ENCODE results near the gene INPP5J.

The INPP5J gene

DNA sequence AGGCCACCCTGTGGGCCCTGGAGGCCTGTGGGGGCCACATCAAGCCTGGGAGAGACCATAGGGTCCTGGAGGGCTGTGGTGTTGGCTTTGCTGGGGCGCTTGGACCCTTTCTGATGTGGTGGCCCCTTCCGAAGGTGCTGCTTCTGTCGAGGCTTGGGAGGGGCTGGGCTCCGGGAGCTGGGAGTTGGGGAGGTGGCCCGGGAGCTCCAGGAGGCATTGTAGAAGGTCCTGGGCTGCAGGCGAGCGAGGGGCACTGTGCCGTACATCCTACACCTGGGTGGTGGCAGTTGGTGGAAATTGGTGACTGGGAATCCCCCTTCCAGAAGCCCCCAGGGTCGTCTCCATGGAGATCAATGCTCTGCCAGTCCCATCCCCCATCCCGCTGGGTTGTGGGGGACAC is 15.0 kb downstream of the INPP5J start:
- DNase-seq (ENCODE audit: extremely low spot score) = no peak
- TF ChIP-seq CTCF (IDR thresholded peaks at IDR 0.05; ENCODE audit: control extremely low read depth, extremely low read depth, low read depth, missing control alignments) = no peak
- POLR2A ChIA-PET = interaction anchor here (0.5 kb wide), 1 partner anchor 15 kb away, joined by 3 read pairs; no protein-coding TSS in a partner anchor
- CTCF ChIA-PET = no interaction called here

GRCh38 chr22:31138126-31138525 is 15.4 kb downstream of the INPP5J start:
- DNase-seq (ENCODE audit: extremely low spot score) = no peak
- TF ChIP-seq CTCF (IDR thresholded peaks at IDR 0.05; ENCODE audit: control extremely low read depth, extremely low read depth, low read depth, missing control alignments) = no peak
- ChIA-PET POLR2A (no interaction called here), CTCF (no interaction called here)

DNA sequence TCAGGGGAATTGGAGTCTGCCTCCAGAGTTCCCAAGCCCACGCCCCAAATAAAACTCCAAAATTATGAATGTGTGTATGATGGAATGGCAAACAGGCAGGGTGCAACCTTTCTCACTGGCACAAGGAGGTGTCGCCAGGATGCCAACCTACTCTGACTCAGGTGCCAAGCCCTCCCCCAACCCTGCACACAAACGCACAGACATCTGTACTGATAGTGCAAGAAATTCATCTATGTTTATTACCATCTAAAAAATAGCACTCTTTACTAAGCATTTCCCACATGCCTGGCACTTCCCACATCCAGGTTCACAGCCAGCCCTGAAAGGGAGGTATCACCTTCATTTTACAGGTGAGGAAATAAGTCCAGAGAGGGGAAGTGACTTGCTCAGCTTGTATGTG is 16.3 kb downstream of the INPP5J start:
- DNase-seq (ENCODE audit: extremely low spot score) = no peak
- TF ChIP-seq CTCF (IDR thresholded peaks at IDR 0.05; ENCODE audit: control extremely low read depth, extremely low read depth, low read depth, missing control alignments) = no peak
- ChIA-PET CTCF (no interaction called here), POLR2A (no interaction called here)

DNA sequence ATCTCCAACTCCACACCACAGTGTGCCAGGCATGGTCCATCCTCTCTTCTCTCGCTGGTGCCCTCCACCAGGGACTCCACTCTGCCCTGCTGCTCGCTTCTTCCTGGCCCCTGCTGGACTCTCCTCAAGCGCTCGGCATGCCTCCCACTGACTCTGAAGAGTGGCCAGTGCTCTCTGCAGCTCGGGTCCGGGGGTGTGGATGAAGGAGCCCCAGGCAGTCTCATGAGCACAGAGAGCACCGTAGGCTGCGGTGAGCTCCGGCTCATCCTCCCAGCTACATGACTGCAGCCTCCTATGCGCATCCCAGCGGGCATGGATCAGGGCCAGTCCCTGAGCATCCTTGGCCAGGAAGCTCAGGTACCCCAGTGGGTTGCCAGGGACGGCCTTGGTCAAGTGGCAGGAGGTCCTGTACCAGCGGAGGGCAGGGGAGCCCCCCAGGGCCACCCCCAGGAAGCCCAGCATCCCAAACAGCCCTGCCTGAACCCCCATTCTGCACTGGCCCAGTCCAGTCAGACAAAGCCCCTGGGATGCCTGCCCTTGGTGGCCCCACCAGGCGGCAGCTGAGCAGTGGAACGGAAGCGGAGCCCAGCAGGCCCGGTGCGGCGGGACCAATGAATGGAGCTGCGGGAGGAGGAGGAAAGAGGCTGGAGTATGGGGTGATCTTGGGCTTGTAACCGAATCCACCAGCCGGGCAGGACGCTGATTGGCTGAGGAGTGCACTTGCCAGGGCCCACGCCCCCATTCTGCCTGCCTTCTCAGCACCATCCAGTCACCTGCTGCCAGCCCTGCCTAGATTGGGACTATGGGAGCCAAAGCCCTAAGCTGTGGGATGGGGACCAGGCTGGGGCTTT is 17.3 kb downstream of the INPP5J start, which contains the start of gene PLA2G3:
TSS of gene PLA2G3 (minus strand) at position 643 of the 851 bp plus-strand sequence. CDS start at position 489, 154 bp downstream.
- DNase-seq (ENCODE audit: extremely low spot score) = no peak
- CTCF ChIA-PET = interaction anchor here (1.1 kb wide), 1 partner anchor 8 kb away, joined by 4 read pairs; no protein-coding TSS in a partner anchor
- POLR2A ChIA-PET = no interaction called here
- no peak for TF ChIP-seq CTCF (IDR thresholded peaks at IDR 0.05; ENCODE audit: control extremely low read depth, extremely low read depth, low read depth, missing control alignments)

- DNase-seq (ENCODE audit: extremely low spot score) = no peak
- TF ChIP-seq CTCF (IDR thresholded peaks at IDR 0.05; ENCODE audit: control extremely low read depth, extremely low read depth, low read depth, missing control alignments) = no peak
- ChIA-PET POLR2A (no interaction called here), CTCF (interaction anchor here (1.1 to 2.0 kb wide), 2 partner anchors 8 to 10 kb away, joined by 4 to 5 read pairs; no protein-coding TSS in a partner anchor)
Observed at GRCh38 chr22:31140746-31141145, 18.0 kb downstream of the INPP5J start.

DNA sequence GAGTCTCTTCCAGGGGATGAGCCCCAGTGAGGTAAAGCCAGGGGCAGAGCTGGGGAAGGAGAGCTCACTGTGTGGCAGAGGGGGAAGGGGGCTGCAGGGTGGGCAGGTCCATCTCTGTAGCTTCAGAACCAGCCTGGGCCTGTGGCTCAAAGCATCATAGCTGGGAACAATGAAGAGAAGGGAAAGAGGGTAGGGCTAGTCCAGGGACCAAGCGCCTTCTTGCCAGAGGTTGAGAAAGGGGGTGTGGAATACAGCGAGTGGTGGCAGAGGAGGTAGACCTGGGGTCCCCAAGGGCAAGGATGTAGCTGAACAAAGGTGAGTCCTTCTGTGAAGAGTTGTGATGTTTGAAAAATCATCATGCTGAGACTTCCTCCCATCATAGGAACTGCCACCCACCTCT is 18.8 kb downstream of the INPP5J start:
- POLR2A ChIA-PET = no interaction called here
- TF ChIP-seq CTCF (IDR thresholded peaks at IDR 0.05; ENCODE audit: control extremely low read depth, extremely low read depth, low read depth, missing control alignments) = no peak

More for the DNA sequence above, 18.8 kb downstream of the INPP5J start:
- no peak for DNase-seq (ENCODE audit: extremely low spot score)
- CTCF ChIA-PET = interaction anchor here (2.0 kb wide), 1 partner anchor 9 kb away, joined by 5 read pairs; no protein-coding TSS in a partner anchor

All from GM10248 (cell line).